Measurements from ENCODE around the gene TCTN2. TPM values are rescaled to one million over a fixed set of nuclear protein-coding genes. Genes with fewer than 3 reads are reported as not detected.

The TCTN2 gene
- polyA plus RNA-seq, 4 donors: 0.22 to 7.2 (median 2.0) TPM

DNA sequence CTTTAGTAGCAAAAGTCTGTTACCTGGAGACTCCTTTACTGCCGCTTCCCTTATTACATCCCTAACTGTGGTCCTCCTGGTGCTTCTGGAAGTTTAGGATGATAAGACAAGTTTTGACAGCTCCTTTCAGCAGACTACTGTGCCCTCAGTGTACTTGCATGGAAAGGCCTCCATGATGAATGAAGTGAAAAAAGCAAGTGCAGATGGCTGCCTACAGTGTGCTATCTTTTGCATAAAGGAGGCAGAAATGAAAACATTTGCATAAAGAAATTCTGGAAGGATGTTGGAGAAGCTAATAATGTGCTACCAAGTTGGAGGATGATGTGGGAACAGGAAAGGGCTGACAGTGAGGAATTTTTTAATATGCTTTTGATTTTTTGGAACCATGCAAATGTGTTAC, 4.5 kb downstream of the TCTN2 start:
- H3K27me3 ChIP-seq (ENCODE audit: control insufficient read depth in 3 of 3, insufficient read depth in 3 of 3, low read length in 3 of 3): no peaks in the 10 kb centered on the region
- H3K9me3 ChIP-seq (ENCODE audit: control insufficient read depth in 2 of 2, insufficient read depth in 1 of 2, low read depth in 1 of 2, low read length in 1 of 2): no peaks in the 10 kb centered on the region
- no peak overlapping the region for H3K27ac ChIP-seq (ENCODE audit: low read depth in 1 of 3, low read length in 2 of 3)
- peaks cover 0 to 3% (median 0%) of the 10 kb centered on the region in 3 donors for H3K4me1 ChIP-seq (ENCODE audit: control insufficient read depth in 3 of 3, insufficient read depth in 2 of 3, low read depth in 1 of 3, low read length in 2 of 3)
- DNase-seq (no peak), FAIRE-seq (no peak)
- 87 to 100% (median 100%) methylated on average over 1 of the region's 1 CpG for WGBS, 3 donors
- H3K36me3 ChIP-seq (ENCODE audit: control insufficient read depth in 3 of 3, insufficient read depth in 2 of 3, low read depth in 1 of 3, low read length in 3 of 3): peaks cover 0 to 33% (median 2%) of the 10 kb centered on the region in 3 donors
- H3K4me3 ChIP-seq (ENCODE audit: low read depth in 1 of 3, low read length in 3 of 3): no peak overlapping the region

DNA sequence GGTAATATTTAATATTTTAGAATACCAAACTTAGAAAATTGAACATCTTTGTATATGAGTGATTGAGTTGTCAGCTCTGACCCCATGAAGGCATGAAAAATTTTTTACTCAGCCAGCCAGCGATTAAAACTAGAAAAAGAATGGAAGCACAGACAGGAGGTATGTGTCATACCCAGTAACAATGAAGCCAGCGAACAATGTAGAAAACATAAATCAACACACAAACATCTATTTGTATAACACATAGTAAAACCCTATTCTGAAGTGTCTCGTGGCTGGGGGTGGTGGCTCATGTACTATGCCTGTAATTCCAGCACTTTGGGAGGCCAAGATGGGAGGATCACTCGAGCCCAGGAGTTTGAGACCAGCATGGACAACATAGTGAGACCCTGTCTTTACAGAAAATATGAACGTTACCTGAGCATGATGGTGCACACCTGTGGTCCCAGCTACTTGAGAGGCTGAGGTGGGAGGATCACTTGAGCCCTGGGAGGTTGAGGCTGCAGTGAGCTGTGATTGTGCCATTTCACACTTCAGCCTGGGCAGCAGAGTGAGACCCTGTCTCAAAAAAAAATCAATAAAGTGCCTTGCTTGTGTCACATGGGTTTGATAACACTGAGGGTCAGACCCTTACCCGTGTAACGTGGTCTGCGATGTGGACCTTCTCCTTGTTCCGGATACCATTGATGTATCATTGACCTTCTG, 5.9 kb downstream of the TCTN2 start:
- DNase-seq (no peak), FAIRE-seq (no peak)
- no peaks in the 10 kb centered on the region for H3K27me3 ChIP-seq (ENCODE audit: control insufficient read depth in 3 of 3, insufficient read depth in 3 of 3, low read length in 3 of 3)
- WGBS, 3 donors: 91 to 93% (median 93%) methylated on average over 9 of the region's 9 CpGs
- H3K9me3 ChIP-seq (ENCODE audit: control insufficient read depth in 2 of 2, insufficient read depth in 1 of 2, low read depth in 1 of 2, low read length in 1 of 2): no peaks in the 10 kb centered on the region
- no peaks in the 10 kb centered on the region for H3K4me1 ChIP-seq (ENCODE audit: control insufficient read depth in 3 of 3, insufficient read depth in 2 of 3, low read depth in 1 of 3, low read length in 2 of 3)
- no peak overlapping the region for H3K4me3 ChIP-seq (ENCODE audit: low read depth in 1 of 3, low read length in 3 of 3)
- no peak overlapping the region for H3K27ac ChIP-seq (ENCODE audit: low read depth in 1 of 3, low read length in 2 of 3)
- peaks cover 2 to 35% (median 3%) of the 10 kb centered on the region in 3 donors for H3K36me3 ChIP-seq (ENCODE audit: control insufficient read depth in 3 of 3, insufficient read depth in 2 of 3, low read depth in 1 of 3, low read length in 3 of 3)

DNA sequence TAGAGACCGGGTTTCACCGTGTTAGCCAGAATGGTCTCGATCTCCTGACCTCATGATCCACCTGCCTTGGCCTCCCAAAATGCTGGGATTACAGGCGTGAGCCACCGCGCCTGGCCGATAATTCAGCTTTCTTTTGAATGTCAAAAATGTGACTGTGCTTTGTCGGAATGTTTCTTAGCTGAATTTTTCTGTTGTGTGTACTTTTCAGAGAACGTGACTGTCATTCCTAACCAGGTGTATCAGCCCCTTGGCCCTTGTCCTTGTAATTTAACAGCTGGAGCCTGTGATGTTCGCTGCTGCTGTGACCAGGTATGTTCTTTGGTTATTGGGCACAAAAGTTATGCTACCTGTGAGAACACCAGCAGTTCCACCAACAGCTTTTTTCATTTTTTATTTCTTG, 8.1 kb downstream of the TCTN2 start:
- H3K36me3 ChIP-seq (ENCODE audit: control insufficient read depth in 3 of 3, insufficient read depth in 2 of 3, low read depth in 1 of 3, low read length in 3 of 3): peaks cover 2 to 39% (median 3%) of the 10 kb centered on the region in 3 donors
- no peaks in the 10 kb centered on the region for H3K27me3 ChIP-seq (ENCODE audit: control insufficient read depth in 3 of 3, insufficient read depth in 3 of 3, low read length in 3 of 3)
- H3K4me1 ChIP-seq (ENCODE audit: control insufficient read depth in 3 of 3, insufficient read depth in 2 of 3, low read depth in 1 of 3, low read length in 2 of 3): no peaks in the 10 kb centered on the region
- no peak overlapping the region for H3K4me3 ChIP-seq (ENCODE audit: low read depth in 1 of 3, low read length in 3 of 3)
- H3K27ac ChIP-seq (ENCODE audit: low read depth in 1 of 3, low read length in 2 of 3): no peak overlapping the region
- FAIRE-seq (no peak), DNase-seq (no peak)
- no peaks in the 10 kb centered on the region for H3K9me3 ChIP-seq (ENCODE audit: control insufficient read depth in 2 of 2, insufficient read depth in 1 of 2, low read depth in 1 of 2, low read length in 1 of 2)
- WGBS, 3 donors: 94 to 97% (median 96%) methylated on average over 10 of the region's 10 CpGs

DNA sequence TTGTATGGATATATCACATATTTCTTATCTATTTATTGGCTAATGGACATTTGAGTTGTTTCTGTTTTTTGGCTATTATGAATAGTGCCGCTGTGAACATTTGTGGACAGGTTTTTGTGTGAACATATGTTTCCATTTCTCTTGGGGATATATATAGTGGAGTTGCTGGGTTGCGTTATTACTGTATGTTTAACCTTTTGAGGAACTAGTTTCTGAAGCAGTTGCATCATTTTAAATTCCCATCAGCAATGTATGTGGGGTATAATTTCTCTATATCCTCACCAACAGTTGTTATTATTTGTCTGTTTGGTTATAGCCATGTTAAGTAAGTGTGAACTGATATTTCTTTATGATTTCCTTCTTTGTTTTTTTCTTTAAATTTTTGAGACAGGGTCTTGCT, 10.7 kb downstream of the TCTN2 start:
- no peak overlapping the region for H3K4me3 ChIP-seq (ENCODE audit: low read depth in 1 of 3, low read length in 3 of 3)
- no peak for FAIRE-seq
- WGBS, 3 donors: 83 to 99% (median 86%) methylated on average over 2 of the region's 2 CpGs
- H3K4me1 ChIP-seq (ENCODE audit: control insufficient read depth in 3 of 3, insufficient read depth in 2 of 3, low read depth in 1 of 3, low read length in 2 of 3): no peaks in the 10 kb centered on the region
- no peak overlapping the region for H3K27ac ChIP-seq (ENCODE audit: low read depth in 1 of 3, low read length in 2 of 3)
- no peaks in the 10 kb centered on the region for H3K27me3 ChIP-seq (ENCODE audit: control insufficient read depth in 3 of 3, insufficient read depth in 3 of 3, low read length in 3 of 3)
- H3K36me3 ChIP-seq (ENCODE audit: control insufficient read depth in 3 of 3, insufficient read depth in 2 of 3, low read depth in 1 of 3, low read length in 3 of 3): peaks cover 2 to 28% (median 3%) of the 10 kb centered on the region in 3 donors
- H3K9me3 ChIP-seq (ENCODE audit: control insufficient read depth in 2 of 2, insufficient read depth in 1 of 2, low read depth in 1 of 2, low read length in 1 of 2): no peaks in the 10 kb centered on the region
- DNase-seq: no peak

DNA sequence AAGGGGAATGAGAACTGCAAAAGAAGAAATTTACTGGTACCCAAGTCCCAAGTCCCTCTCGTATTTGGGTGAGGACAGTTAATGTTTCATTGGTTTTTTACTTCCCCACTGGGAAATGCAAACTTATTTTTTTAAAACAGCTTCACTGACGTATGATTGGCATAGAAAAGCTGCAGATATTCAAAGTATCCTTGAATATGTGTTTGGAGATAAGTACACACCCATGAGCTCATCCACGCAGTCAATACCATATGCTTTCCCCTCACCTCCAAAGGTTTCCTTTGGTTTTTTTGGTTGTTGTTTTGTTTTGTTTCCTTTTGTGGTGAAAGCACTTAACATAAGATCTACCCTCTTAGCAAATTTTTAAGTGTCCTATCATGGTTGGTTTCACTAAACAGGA, 13.1 kb downstream of the TCTN2 start:
- H3K36me3 ChIP-seq (ENCODE audit: control insufficient read depth in 3 of 3, insufficient read depth in 2 of 3, low read depth in 1 of 3, low read length in 3 of 3): peaks cover 0 to 27% (median 3%) of the 10 kb centered on the region in 3 donors
- H3K4me1 ChIP-seq (ENCODE audit: control insufficient read depth in 3 of 3, insufficient read depth in 2 of 3, low read depth in 1 of 3, low read length in 2 of 3): no peaks in the 10 kb centered on the region
- H3K27me3 ChIP-seq (ENCODE audit: control insufficient read depth in 3 of 3, insufficient read depth in 3 of 3, low read length in 3 of 3): no peaks in the 10 kb centered on the region
- no peak overlapping the region for H3K27ac ChIP-seq (ENCODE audit: low read depth in 1 of 3, low read length in 2 of 3)
- DNase-seq (no peak), FAIRE-seq (no peak)
- no peak overlapping the region for H3K4me3 ChIP-seq (ENCODE audit: low read depth in 1 of 3, low read length in 3 of 3)
- 78 to 90% (median 86%) methylated on average over 3 of the region's 3 CpGs for WGBS, 3 donors
- H3K9me3 ChIP-seq (ENCODE audit: control insufficient read depth in 2 of 2, insufficient read depth in 1 of 2, low read depth in 1 of 2, low read length in 1 of 2): no peaks in the 10 kb centered on the region

DNA sequence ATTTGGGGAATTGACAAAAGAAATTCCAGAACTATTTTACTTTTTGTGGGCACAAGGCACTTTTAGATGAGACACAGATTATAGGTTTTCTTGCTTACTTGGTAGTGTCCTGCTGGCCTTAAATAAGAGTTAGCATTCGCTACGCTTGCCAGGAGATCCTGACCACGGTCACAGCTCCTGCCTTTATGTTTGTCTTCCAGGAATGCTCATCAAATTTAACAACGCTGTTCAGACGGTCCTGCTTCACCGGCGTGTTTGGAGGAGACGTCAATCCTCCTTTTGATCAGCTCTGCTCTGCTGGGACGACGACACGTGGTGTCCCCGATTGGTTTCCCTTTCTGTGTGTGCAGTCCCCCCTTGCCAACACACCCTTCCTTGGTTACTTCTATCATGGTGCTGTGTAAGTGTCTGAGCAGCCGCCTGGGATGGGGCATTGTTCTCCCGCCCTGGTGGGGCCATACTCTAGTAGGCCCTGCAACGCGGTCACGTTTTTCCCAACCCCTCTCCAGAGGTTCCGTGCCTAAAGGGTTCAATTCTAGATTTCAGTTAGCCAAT, 15.8 kb downstream of the TCTN2 start:
- FAIRE-seq: no peak
- H3K27me3 ChIP-seq (ENCODE audit: control insufficient read depth in 3 of 3, insufficient read depth in 3 of 3, low read length in 3 of 3): no peaks in the 10 kb centered on the region
- H3K4me1 ChIP-seq (ENCODE audit: control insufficient read depth in 3 of 3, insufficient read depth in 2 of 3, low read depth in 1 of 3, low read length in 2 of 3): no peaks in the 10 kb centered on the region
- WGBS, 3 donors: 96 to 98% (median 96%) methylated on average over 18 of the region's 18 CpGs
- peaks cover 0 to 29% (median 0%) of the 10 kb centered on the region in 3 donors for H3K36me3 ChIP-seq (ENCODE audit: control insufficient read depth in 3 of 3, insufficient read depth in 2 of 3, low read depth in 1 of 3, low read length in 3 of 3)
- H3K27ac ChIP-seq (ENCODE audit: low read depth in 1 of 3, low read length in 2 of 3): no peak overlapping the region
- no peak overlapping the region for H3K4me3 ChIP-seq (ENCODE audit: low read depth in 1 of 3, low read length in 3 of 3)
- DNase-seq: no peak
- no peaks in the 10 kb centered on the region for H3K9me3 ChIP-seq (ENCODE audit: control insufficient read depth in 2 of 2, insufficient read depth in 1 of 2, low read depth in 1 of 2, low read length in 1 of 2)

DNA sequence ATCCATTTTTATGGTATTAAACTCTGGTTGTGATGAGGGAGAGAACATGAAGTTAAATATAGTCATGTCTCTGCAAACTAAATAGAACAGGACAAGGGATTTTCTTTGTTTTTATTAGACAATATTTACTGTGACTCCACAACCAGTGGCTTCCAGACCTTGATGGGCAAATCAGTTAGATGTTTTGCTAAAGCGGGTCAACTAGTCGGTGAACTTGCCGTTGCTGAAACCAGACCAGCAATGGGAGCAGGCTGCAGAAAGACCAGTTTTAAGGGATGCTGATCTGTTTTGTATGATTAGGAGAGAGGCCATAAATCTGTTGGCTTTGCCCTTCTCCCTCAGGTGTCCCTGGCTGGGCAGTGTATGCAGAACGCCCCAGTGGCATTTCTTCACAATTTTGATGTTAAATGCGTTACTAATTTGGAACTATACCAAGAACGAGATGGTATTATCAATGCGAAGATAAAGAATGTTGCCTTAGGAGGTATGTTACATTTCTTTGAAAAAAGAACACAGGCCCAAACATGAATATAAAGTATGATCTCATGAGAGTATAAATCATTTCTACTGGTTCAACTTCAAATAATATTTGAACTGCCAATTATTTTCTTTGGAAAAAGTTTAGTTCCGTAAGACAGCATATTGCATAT, 19.4 kb downstream of the TCTN2 start:
- no peaks in the 10 kb centered on the region for H3K9me3 ChIP-seq (ENCODE audit: control insufficient read depth in 2 of 2, insufficient read depth in 1 of 2, low read depth in 1 of 2, low read length in 1 of 2)
- H3K27me3 ChIP-seq (ENCODE audit: control insufficient read depth in 3 of 3, insufficient read depth in 3 of 3, low read length in 3 of 3): no peaks in the 10 kb centered on the region
- DNase-seq (no peak), FAIRE-seq (no peak)
- no peaks in the 10 kb centered on the region for H3K4me1 ChIP-seq (ENCODE audit: control insufficient read depth in 3 of 3, insufficient read depth in 2 of 3, low read depth in 1 of 3, low read length in 2 of 3)
- WGBS, 3 donors: 91 to 93% (median 91%) methylated on average over 8 of the region's 8 CpGs
- H3K4me3 ChIP-seq (ENCODE audit: low read depth in 1 of 3, low read length in 3 of 3): no peak overlapping the region
- no peak overlapping the region for H3K27ac ChIP-seq (ENCODE audit: low read depth in 1 of 3, low read length in 2 of 3)
- H3K36me3 ChIP-seq (ENCODE audit: control insufficient read depth in 3 of 3, insufficient read depth in 2 of 3, low read depth in 1 of 3, low read length in 3 of 3): peaks cover 0 to 26% (median 0%) of the 10 kb centered on the region in 3 donors

DNA sequence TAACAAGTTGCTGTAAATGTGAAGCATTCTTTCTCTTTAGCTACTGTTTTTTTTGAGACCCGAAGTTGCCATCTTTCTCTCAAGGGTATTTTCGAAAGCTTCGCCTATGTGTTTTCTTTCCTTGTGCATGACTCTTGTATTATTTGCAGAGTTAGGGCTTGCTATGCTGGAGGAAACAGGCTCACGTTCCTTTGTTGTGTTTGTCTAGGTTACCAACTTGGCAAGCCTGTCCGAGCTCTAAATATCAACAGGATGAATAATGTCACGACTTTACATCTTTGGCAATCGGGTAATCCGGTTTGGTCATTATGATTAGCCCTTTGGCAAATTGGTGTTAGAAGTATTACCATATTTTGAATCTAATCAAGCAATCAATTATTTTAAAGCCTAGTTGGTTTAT, 25.3 kb downstream of the TCTN2 start:
- peaks cover 0 to 41% (median 5%) of the 10 kb centered on the region in 3 donors for H3K36me3 ChIP-seq (ENCODE audit: control insufficient read depth in 3 of 3, insufficient read depth in 2 of 3, low read depth in 1 of 3, low read length in 3 of 3)
- H3K4me1 ChIP-seq (ENCODE audit: control insufficient read depth in 3 of 3, insufficient read depth in 2 of 3, low read depth in 1 of 3, low read length in 2 of 3): no peaks in the 10 kb centered on the region
- H3K27ac ChIP-seq (ENCODE audit: low read depth in 1 of 3, low read length in 2 of 3): no peak overlapping the region
- no peak for FAIRE-seq
- no peak overlapping the region for H3K4me3 ChIP-seq (ENCODE audit: low read depth in 1 of 3, low read length in 3 of 3)
- WGBS, 3 donors: 18 to 61% (median 45%) methylated on average over 8 of the region's 8 CpGs
- no peaks in the 10 kb centered on the region for H3K27me3 ChIP-seq (ENCODE audit: control insufficient read depth in 3 of 3, insufficient read depth in 3 of 3, low read length in 3 of 3)
- no peak for DNase-seq
- H3K9me3 ChIP-seq (ENCODE audit: control insufficient read depth in 2 of 2, insufficient read depth in 1 of 2, low read depth in 1 of 2, low read length in 1 of 2): no peaks in the 10 kb centered on the region

Measured in small intestine (tissue), 7 donors.